OCI-LY7 (cell line): Measurements from ENCODE around the gene FYB2. TPM values are rescaled to one million over a fixed set of nuclear protein-coding genes. Genes with fewer than 3 reads are reported as not detected.

Source experiments
- BruUV-seq: library from RNA; stranded (reverse); fragments of 400-500 nt; replicated peaks from 2 replicates; lab custom pipeline; 2021; lab: Mats Ljungman, UMichigan
- CTCF ChIA-PET: fragments of 300-600 bp; sonication (Branson Sonifier 250); formaldehyde crosslinking; loops from one replicate; lab custom pipeline; 2022; ENCODE audit warnings: antibody characterized with exemption; ENCODE audit not compliant: unreplicated experiment; lab: Charles Lee
- POLR2A ChIA-PET: fragments of 300-600 bp; sonication (Branson Sonifier 250); formaldehyde crosslinking; loops from one replicate; lab custom pipeline; 2022; ENCODE audit warnings: antibody characterized with exemption; lab: Charles Lee
- DNase-seq: peaks from one replicate; pipeline ENCODE4 v3.0.0-alpha.2; 2015; ENCODE audit warnings: low spot score
- H2AFZ ChIP-seq: fragments of 200-600 bp; sonication (generic), shearing (Covaris generic); 2 replicates; pipeline ENCODE4 v1.6.1; 2014; ENCODE audit warnings: mild to moderate bottlenecking, antibody characterized with exemption, low read length, moderate library complexity
- H3K27ac ChIP-seq: fragments of 200-600 bp; sonication (generic); 2 replicates; pipeline ENCODE4 v1.5.1; 2014; ENCODE audit warnings: mixed run types, low read depth, mild to moderate bottlenecking, moderate library complexity, low read length, inconsistent platforms; ENCODE audit not compliant: poor library complexity, severe bottlenecking
- H3K36me3 ChIP-seq: fragments of 200-600 bp; sonication (generic); 2 replicates; pipeline ENCODE4 v1.6.1; 2014; ENCODE audit warnings: mild to moderate bottlenecking, antibody characterized with exemption, low read length, moderate library complexity, mixed read lengths; ENCODE audit not compliant: insufficient read depth
- H3K4me1 ChIP-seq: fragments of 200-600 bp; sonication (generic); 2 replicates; pipeline ENCODE4 v1.5.1; 2014; ENCODE audit warnings: mild to moderate bottlenecking, low read length; ENCODE audit not compliant: insufficient read depth, poor library complexity, severe bottlenecking
- H3K4me2 ChIP-seq: fragments of 200-600 bp; sonication (generic); 2 replicates; pipeline ENCODE4 v1.6.1; 2014; ENCODE audit warnings: mild to moderate bottlenecking, low read length
- H3K4me3 ChIP-seq: fragments of 200-600 bp; sonication (generic); 2 replicates; pipeline ENCODE4 v1.5.1; 2014; ENCODE audit warnings: mild to moderate bottlenecking, low read depth, low read length; ENCODE audit not compliant: poor library complexity, severe bottlenecking
- H3K79me2 ChIP-seq: fragments of 200-600 bp; sonication (generic); 2 replicates; pipeline ENCODE4 v1.6.1; 2016; ENCODE audit warnings: low read depth, mild to moderate bottlenecking, low read length, moderate library complexity, mixed read lengths; ENCODE audit not compliant: insufficient read depth
- H3K9me2 ChIP-seq: fragments of 200-600 bp; sonication (generic); 2 replicates; pipeline ENCODE4 v1.6.1; 2016; ENCODE audit warnings: mild to moderate bottlenecking, low read length, mixed read lengths; ENCODE audit not compliant: insufficient read depth
- H3K9me3 ChIP-seq: fragments of 200-600 bp; sonication (generic); 2 replicates; pipeline ENCODE4 v1.6.1; 2014; ENCODE audit warnings: mild to moderate bottlenecking, mixed run types, low read length, mixed read lengths
- H4K20me1 ChIP-seq: fragments of 200-600 bp; sonication (generic); 2 replicates; pipeline ENCODE4 v1.6.1; 2014; ENCODE audit warnings: mild to moderate bottlenecking, antibody characterized with exemption, low read length, moderate library complexity, mixed read lengths; ENCODE audit not compliant: insufficient read depth
- EZH2phosphoT487 ChIP-seq: fragments of 200-600 bp; sonication (generic); IDR thresholded peaks from 2 replicates; pipeline ENCODE4 v1.6.1; 2018; ENCODE audit warnings: low read depth, borderline replicate concordance, mild to moderate bottlenecking, mixed run types, antibody characterized with exemption, low read length, moderate library complexity, mixed read lengths
- intact Hi-C: fragments of 100-400 bp; cut with micrococcal nuclease; formaldehyde crosslinking; loops from one replicate; pipeline ENCODE4 v1.10.0; 2022; ENCODE audit not compliant: unreplicated experiment
- total RNA-seq, 2 experiments: library from RNA; depleted of rRNA in 1 of 2; stranded (reverse); fragments of >200 nt in 1 of 2; shearing (Covaris generic) in 1 of 2; gene quantifications; 2 replicates each; pipeline ENCODE4 v1.2.3, GENCODE V29; 2014 to 2022
- TF ChIP-seq, protein P1 (sequence below): fragments of 200-600 bp; sonication (generic); conservative IDR thresholded peaks from 2 replicates; pipeline ENCODE4 v1.5.1; 2014; ENCODE audit warnings: mild to moderate bottlenecking, antibody characterized with exemption, low read length, moderate library complexity, mixed read lengths

FYB2 gene
- total RNA-seq, 2 experiments from 2014 or later = not detected

DNA sequence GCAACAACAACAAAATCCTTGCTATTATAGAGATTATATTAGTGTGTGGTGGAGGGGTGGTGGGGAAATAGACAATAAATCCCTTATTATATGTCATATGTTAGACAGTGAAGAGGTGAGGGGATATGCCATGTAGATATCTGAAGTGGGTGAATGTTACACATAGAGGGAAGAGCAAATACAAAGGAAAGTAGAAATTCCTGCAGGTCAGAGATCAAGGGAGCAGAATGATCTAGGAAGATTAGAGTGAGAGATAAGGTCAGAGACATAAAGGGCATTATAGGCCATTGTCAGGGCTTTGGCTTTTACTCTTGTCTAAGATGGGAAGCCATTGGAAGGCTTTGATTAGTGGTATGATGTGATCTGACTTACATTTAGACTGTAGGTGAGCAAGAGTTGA is 135.6 kb downstream of the FYB2 start:
- Histone ChIP-seq H3K9me2 (no peaks in the 10 kb centered on the region), H3K4me3 (no peak overlapping the region), H3K4me2 (no peak overlapping the region), H3K79me2 (no peaks in the 10 kb centered on the region), H3K27ac (no peak overlapping the region), H2AFZ (no peak overlapping the region), H3K36me3 (no peaks in the 10 kb centered on the region), H3K4me1 (no peaks in the 10 kb centered on the region), H4K20me1 (no peaks in the 10 kb centered on the region), H3K9me3 (no peaks in the 10 kb centered on the region)
- no peak for TF ChIP-seq EZH2phosphoT487
- TF ChIP-seq, protein P1, sequence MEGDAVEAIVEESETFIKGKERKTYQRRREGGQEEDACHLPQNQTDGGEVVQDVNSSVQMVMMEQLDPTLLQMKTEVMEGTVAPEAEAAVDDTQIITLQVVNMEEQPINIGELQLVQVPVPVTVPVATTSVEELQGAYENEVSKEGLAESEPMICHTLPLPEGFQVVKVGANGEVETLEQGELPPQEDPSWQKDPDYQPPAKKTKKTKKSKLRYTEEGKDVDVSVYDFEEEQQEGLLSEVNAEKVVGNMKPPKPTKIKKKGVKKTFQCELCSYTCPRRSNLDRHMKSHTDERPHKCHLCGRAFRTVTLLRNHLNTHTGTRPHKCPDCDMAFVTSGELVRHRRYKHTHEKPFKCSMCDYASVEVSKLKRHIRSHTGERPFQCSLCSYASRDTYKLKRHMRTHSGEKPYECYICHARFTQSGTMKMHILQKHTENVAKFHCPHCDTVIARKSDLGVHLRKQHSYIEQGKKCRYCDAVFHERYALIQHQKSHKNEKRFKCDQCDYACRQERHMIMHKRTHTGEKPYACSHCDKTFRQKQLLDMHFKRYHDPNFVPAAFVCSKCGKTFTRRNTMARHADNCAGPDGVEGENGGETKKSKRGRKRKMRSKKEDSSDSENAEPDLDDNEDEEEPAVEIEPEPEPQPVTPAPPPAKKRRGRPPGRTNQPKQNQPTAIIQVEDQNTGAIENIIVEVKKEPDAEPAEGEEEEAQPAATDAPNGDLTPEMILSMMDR = no peak
- ChIA-PET CTCF (no interaction called here), POLR2A (interaction anchor here (0.9 kb wide), 1 partner anchor 58 kb away, joined by 3 read pairs; no protein-coding TSS in a partner anchor)
- no TSS peak for BruUV-seq
- DNase-seq = no peak
- intact Hi-C loops = no loop called here

DNA sequence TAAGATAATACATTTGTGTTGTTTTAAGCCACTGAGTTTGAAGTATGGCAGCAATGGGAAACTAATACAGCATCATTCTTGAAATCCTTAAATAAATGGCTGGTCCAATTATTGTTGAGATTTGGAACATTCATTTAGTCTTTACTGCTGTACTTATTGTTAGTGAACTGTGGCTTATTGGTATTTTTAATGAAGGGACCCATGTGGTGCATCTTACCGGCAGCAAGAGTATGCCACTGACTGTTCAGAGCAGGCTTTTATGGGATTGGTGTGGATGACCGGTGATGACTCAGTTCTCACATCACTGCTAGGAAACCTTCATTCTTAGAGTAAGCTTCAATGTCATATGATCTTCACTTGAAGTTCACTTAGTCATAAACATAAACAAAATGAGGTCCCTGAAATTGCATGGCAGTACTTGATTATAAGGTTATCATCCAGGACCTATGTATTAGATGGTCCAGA is 142.6 kb downstream of the FYB2 start:
- Histone ChIP-seq H3K4me3 (no peak overlapping the region), H3K79me2 (no peaks in the 10 kb centered on the region), H4K20me1 (no peaks in the 10 kb centered on the region), H3K27ac (no peak overlapping the region), H3K36me3 (no peaks in the 10 kb centered on the region), H3K9me2 (no peaks in the 10 kb centered on the region), H2AFZ (no peak overlapping the region), H3K9me3 (no peaks in the 10 kb centered on the region), H3K4me2 (no peak overlapping the region), H3K4me1 (no peaks in the 10 kb centered on the region)
- BruUV-seq = no TSS peak
- TF ChIP-seq EZH2phosphoT487 = no peak
- TF ChIP-seq, protein P1 = no peak
- intact Hi-C loops = no loop called here
- ChIA-PET POLR2A (no interaction called here), CTCF (no interaction called here)
- DNase-seq = no peak

DNA sequence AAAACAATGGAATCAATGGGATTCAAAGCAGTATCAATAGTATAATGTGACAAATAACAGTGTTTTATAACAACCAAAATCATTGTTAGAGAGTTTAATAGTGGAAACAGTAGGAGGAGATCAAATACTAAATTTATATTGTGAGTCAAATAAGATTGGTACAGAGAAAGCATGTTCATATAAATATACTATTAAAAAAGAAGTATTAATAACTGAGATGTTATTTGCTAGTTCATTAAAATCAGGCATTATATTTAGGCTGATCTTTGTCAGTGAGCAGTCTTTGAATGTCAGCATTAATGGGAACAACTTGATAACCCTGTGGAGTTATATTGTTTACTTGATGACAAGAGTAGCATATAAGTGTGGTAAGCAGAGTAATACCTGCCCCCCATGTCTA is 143.4 kb downstream of the FYB2 start:
- Histone ChIP-seq H4K20me1 (no peaks in the 10 kb centered on the region), H3K4me2 (no peak overlapping the region), H3K9me2 (no peaks in the 10 kb centered on the region), H3K36me3 (no peaks in the 10 kb centered on the region), H3K9me3 (no peaks in the 10 kb centered on the region), H3K27ac (no peak overlapping the region), H3K79me2 (no peaks in the 10 kb centered on the region), H3K4me1 (no peaks in the 10 kb centered on the region), H3K4me3 (no peak overlapping the region), H2AFZ (no peak overlapping the region)
- ChIA-PET CTCF (no interaction called here), POLR2A (no interaction called here)
- intact Hi-C loops = no loop called here
- BruUV-seq = no TSS peak
- no peak for TF ChIP-seq EZH2phosphoT487
- TF ChIP-seq, protein P1 = no peak
- no peak for DNase-seq
